HCT116 (cell line): ENCODE data around the gene GUK1. TPM values are rescaled to one million over a fixed set of nuclear protein-coding genes. Genes with fewer than 3 reads are reported as not detected.

Experiments
- ATAC-seq: fragments of 200-7000 bp; cut with Tn5 transposase; 2 replicates; pipeline ENCODE4 v1.9.1; 2020; ENCODE audit warnings: mild to moderate bottlenecking, moderate library complexity
- BruUV-seq: library from RNA; stranded (reverse); fragments of 400-500 nt; replicated peaks from 2 replicates; lab custom pipeline; 2021; lab: Mats Ljungman, UMichigan
- CTCF ChIA-PET: fragments of 300-600 bp; sonication (Branson Sonifier 250); formaldehyde crosslinking; loops from one replicate; lab custom pipeline; 2021; ENCODE audit warnings: antibody characterized with exemption; lab: Charles Lee
- POLR2A ChIA-PET: fragments of 300-600, 350-600 bp; sonication (Branson Sonifier 250); formaldehyde crosslinking; loops from one replicate; lab custom pipeline; 2021; ENCODE audit warnings: antibody characterized with exemption; lab: Charles Lee
- RAD21 ChIA-PET, 2 experiments: fragments of 300-600 bp; sonication (Branson Sonifier 250); formaldehyde crosslinking; loops; one replicate each; lab custom pipeline; 2023; ENCODE audit warnings: low total read pairs in 2 of 2; ENCODE audit not compliant: uncharacterized antibody in 2 of 2, unreplicated experiment in 2 of 2, low non-redundant PET in 1 of 2; lab: Charles Lee
- DNase-seq: peaks from one replicate; pipeline ENCODE4 v3.0.0-alpha.2; 2010; ENCODE audit warnings: low read depth, low spot score
- H2AFZ ChIP-seq: fragments of 200-600 bp; shearing (Covaris generic), sonication (generic); 2 replicates; pipeline ENCODE4 v1.6.1; 2017; ENCODE audit warnings: low read depth, mixed run types, mixed read lengths, antibody characterized with exemption, low read length; ENCODE audit not compliant: poor library complexity, severe bottlenecking
- H3K27ac ChIP-seq: 2 replicates; pipeline ENCODE4 v1.5.1; 2012; ENCODE audit warnings: low read depth, low read length
- H3K27me3 ChIP-seq: fragments of 200-600 bp; sonication (generic); 2 replicates; pipeline ENCODE4 v1.6.1; 2016; ENCODE audit warnings: mixed run types, low read length, mixed read lengths; ENCODE audit not compliant: insufficient read depth
- H3K36me3 ChIP-seq, 2 experiments: fragments of 200-500 bp in 1 of 2; fragments of 200-600 bp in 1 of 2; sonication (Bioruptor generic) in 1 of 2; sonication (generic) in 1 of 2; 2 replicates each; pipeline versions ENCODE4 v1.5.1 to v1.6.1; 2014 to 2016; ENCODE audit warnings: low read length in 2 of 2, inconsistent platforms in 1 of 2, mixed read lengths in 1 of 2, mixed run types in 1 of 2; ENCODE audit not compliant: insufficient read depth in 2 of 2, control insufficient read depth in 1 of 2
- H3K4me1 ChIP-seq, 2 experiments: fragments of 200-600 bp in 1 of 2; sonication (generic) in 1 of 2; 2 replicates each; pipeline versions ENCODE4 v1.5.1 to v1.6.1; 2012 to 2017; ENCODE audit warnings: low read length in 2 of 2, inconsistent platforms in 1 of 2, mild to moderate bottlenecking in 1 of 2, mixed read lengths in 1 of 2, mixed run types in 1 of 2, moderate library complexity in 1 of 2; ENCODE audit not compliant: insufficient read depth in 2 of 2, control insufficient read depth in 1 of 2
- H3K4me2 ChIP-seq: fragments of 200-600 bp; sonication (generic); 2 replicates; pipeline ENCODE4 v1.6.1; 2017; ENCODE audit warnings: mixed run types, low read length, mixed read lengths
- H3K4me3 ChIP-seq, 2 experiments: fragments of 200-600 bp in 1 of 2; sonication (generic) in 1 of 2; replicated peaks in 1 of 2; 2 replicates each; pipeline ENCODE4 v1.5.1; 2011 to 2016; ENCODE audit warnings: low read length in 2 of 2, control low read depth in 1 of 2, low read depth in 1 of 2, mild to moderate bottlenecking in 1 of 2, mixed read lengths in 1 of 2, mixed run types in 1 of 2
- H3K79me2 ChIP-seq: fragments of 200-600 bp; sonication (generic); 2 replicates; pipeline ENCODE4 v1.6.1; 2017; ENCODE audit warnings: mild to moderate bottlenecking, mixed run types, low read length, moderate library complexity, mixed read lengths; ENCODE audit not compliant: insufficient read depth
- H3K9ac ChIP-seq: fragments of 200-600 bp; sonication (generic); 2 replicates; pipeline ENCODE4 v1.6.1; 2016; ENCODE audit warnings: low read length, mixed read lengths
- H3K9me2 ChIP-seq: fragments of 200-600 bp; sonication (generic), shearing (Covaris generic); 2 replicates; pipeline ENCODE4 v1.6.1; 2017; ENCODE audit warnings: mixed run types, mild to moderate bottlenecking, moderate library complexity; ENCODE audit not compliant: insufficient read depth
- H3K9me3 ChIP-seq, 2 experiments: fragments of 200-500 bp in 1 of 2; fragments of 200-600 bp in 1 of 2; sonication (Bioruptor generic) in 1 of 2; sonication (generic) in 1 of 2; 2 replicates each; pipeline ENCODE4 v1.6.1; 2014 to 2017; ENCODE audit warnings: low read length in 2 of 2, mixed read lengths in 2 of 2, inconsistent platforms in 1 of 2, low read depth in 1 of 2, mild to moderate bottlenecking in 1 of 2, mixed run types in 1 of 2, moderate library complexity in 1 of 2; ENCODE audit not compliant: control insufficient read depth in 1 of 2, insufficient read depth in 1 of 2
- H4K20me1 ChIP-seq: fragments of 200-600 bp; sonication (generic), shearing (Covaris generic); 2 replicates; pipeline ENCODE4 v1.6.1; 2017; ENCODE audit warnings: mixed run types, mild to moderate bottlenecking, moderate library complexity; ENCODE audit not compliant: insufficient read depth
- CBX3 ChIP-seq: IDR thresholded peaks from 2 replicates; pipeline ENCODE4 v1.6.1; 2012; ENCODE audit warnings: low read depth
- EGR1 ChIP-seq: IDR thresholded peaks from 2 replicates; pipeline ENCODE4 v1.6.1; 2012; ENCODE audit warnings: low read depth
- EZH2phosphoT487 ChIP-seq: fragments of 200-600 bp; IDR thresholded peaks from 2 replicates; pipeline ENCODE4 v1.6.1; 2018; ENCODE audit warnings: antibody characterized with exemption, borderline replicate concordance
- POLR2AphosphoS5 ChIP-seq: IDR thresholded peaks from 2 replicates; pipeline ENCODE4 v1.6.1; 2011; ENCODE audit warnings: mild to moderate bottlenecking, low read depth, low read length, moderate library complexity
- SP1 ChIP-seq: IDR thresholded peaks from 2 replicates; pipeline ENCODE4 v1.6.1; 2012; ENCODE audit warnings: low read depth
- YY1 ChIP-seq: IDR thresholded peaks from 2 replicates; pipeline ENCODE4 v1.6.1; 2011; ENCODE audit warnings: low read length, low read depth, moderate library complexity, mild to moderate bottlenecking; ENCODE audit not compliant: insufficient replicate concordance; ENCODE audit errors: extremely low read depth
- ZBTB33 ChIP-seq: IDR thresholded peaks from 2 replicates; pipeline ENCODE4 v1.6.1; 2011; ENCODE audit warnings: mild to moderate bottlenecking, low read length, moderate library complexity; ENCODE audit not compliant: insufficient replicate concordance; ENCODE audit errors: extremely low read depth
- intact Hi-C: fragments of 100-400 bp; cut with micrococcal nuclease; formaldehyde crosslinking; loops from 2 replicates; pipeline ENCODE4 v1.10.0; 2022
- total RNA-seq: library from RNA; stranded (reverse); gene quantifications from one replicate; pipeline ENCODE4 v1.2.1, GENCODE V29; 2021; ENCODE audit not compliant: unreplicated experiment
- TF ChIP-seq, protein P1 (sequence below): IDR thresholded peaks from 2 replicates; pipeline ENCODE4 v1.6.1; 2012
- TF ChIP-seq, protein P2 (sequence below): IDR thresholded peaks from 2 replicates; pipeline ENCODE4 v1.6.1; 2012; ENCODE audit warnings: low read depth

Gene GUK1
- total RNA-seq, 1 experiment from 2014 or later, result 145 TPM

DNA sequence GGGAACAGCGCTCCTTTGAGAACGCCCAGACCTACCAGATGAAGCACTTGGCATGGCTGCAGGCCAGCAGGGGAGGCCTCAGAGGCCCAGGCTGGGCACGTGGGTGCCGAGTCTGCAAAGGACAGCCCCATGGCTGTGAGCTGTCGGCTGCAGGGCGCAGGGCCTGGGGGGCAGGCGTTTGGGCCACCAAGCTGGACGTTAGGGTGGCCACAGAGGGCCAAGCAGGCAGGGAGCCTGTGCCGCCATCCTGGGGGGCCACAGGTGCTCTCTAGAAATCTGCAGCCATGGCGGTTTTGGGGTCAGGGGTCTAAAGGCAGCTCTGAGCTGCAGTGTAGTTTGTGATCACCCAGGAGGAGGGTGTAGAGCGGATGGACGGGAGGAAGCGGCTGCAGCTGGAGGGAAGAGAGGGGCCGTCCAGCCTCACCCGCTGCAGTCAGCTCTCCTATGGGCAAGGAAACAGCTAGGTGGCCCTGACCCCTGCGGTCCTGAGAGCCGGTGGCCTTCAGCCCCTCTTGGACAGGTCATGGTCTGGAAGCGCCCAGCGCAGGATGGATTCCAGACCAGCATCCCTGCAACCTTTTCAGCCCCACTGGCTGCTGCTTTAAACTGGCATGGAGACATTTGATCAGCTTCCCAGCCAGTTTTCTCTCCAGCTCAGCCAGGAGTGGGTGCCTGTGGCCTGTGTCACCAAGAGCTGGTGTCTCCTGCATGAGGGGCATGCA lies 36.5 kb downstream of the GUK1 start:
- intact Hi-C loops, result no loop called here
- Histone ChIP-seq H3K27me3 (no peaks in the 10 kb centered on the region), H3K4me1 (peaks cover 5 to 25% of the 10 kb centered on the region in 2 experiments), H3K36me3 (no peaks in the 10 kb centered on the region), H3K9ac (no peak overlapping the region), H3K9me2 (no peaks in the 10 kb centered on the region), H3K4me2 (no peak overlapping the region), H3K79me2 (no peaks in the 10 kb centered on the region), H3K27ac (no peak overlapping the region), H3K4me3 (no peak overlapping the region), H4K20me1 (no peaks in the 10 kb centered on the region), H2AFZ (no peak overlapping the region), H3K9me3 (no peaks in the 10 kb centered on the region)
- RAD21 ChIA-PET, result no interaction called here
- CTCF ChIA-PET, result interaction anchor here (0.6 kb wide), 1 partner anchor 37 kb away, joined by 3 read pairs; no protein-coding TSS in a partner anchor
- no peak for DNase-seq
- POLR2A ChIA-PET, result interaction anchor here (0.9 to 1.6 kb wide), 2 partner anchors 11 to 12 kb away, joined by 3 read pairs; no protein-coding TSS in a partner anchor
- BruUV-seq, result no TSS peak
- TF ChIP-seq, protein P1, sequence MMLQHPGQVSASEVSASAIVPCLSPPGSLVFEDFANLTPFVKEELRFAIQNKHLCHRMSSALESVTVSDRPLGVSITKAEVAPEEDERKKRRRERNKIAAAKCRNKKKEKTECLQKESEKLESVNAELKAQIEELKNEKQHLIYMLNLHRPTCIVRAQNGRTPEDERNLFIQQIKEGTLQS, result no peak
- TF ChIP-seq, protein P2, sequence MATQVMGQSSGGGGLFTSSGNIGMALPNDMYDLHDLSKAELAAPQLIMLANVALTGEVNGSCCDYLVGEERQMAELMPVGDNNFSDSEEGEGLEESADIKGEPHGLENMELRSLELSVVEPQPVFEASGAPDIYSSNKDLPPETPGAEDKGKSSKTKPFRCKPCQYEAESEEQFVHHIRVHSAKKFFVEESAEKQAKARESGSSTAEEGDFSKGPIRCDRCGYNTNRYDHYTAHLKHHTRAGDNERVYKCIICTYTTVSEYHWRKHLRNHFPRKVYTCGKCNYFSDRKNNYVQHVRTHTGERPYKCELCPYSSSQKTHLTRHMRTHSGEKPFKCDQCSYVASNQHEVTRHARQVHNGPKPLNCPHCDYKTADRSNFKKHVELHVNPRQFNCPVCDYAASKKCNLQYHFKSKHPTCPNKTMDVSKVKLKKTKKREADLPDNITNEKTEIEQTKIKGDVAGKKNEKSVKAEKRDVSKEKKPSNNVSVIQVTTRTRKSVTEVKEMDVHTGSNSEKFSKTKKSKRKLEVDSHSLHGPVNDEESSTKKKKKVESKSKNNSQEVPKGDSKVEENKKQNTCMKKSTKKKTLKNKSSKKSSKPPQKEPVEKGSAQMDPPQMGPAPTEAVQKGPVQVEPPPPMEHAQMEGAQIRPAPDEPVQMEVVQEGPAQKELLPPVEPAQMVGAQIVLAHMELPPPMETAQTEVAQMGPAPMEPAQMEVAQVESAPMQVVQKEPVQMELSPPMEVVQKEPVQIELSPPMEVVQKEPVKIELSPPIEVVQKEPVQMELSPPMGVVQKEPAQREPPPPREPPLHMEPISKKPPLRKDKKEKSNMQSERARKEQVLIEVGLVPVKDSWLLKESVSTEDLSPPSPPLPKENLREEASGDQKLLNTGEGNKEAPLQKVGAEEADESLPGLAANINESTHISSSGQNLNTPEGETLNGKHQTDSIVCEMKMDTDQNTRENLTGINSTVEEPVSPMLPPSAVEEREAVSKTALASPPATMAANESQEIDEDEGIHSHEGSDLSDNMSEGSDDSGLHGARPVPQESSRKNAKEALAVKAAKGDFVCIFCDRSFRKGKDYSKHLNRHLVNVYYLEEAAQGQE, result no peak
- TF ChIP-seq ZBTB33 (no peak), SP1 (no peak), POLR2AphosphoS5 (no peak), YY1 (no peak), EZH2phosphoT487 (no peak), EGR1 (no peak), CBX3 (no peak)
- no peak for ATAC-seq
